Thyroid gland (tissue), 4 donors: ENCODE measurements around the gene GALNT17.

Source experiments
- POLR2A ChIP-seq, 2 donors: fragments of 450-650 bp; IDR thresholded peaks; one replicate each; pipeline ENCODE4 v1.6.1; 2017; ENCODE audit warnings: antibody characterized with exemption in 2 of 2, mild to moderate bottlenecking in 2 of 2, moderate library complexity in 1 of 2
- TF ChIP-seq, protein P1 (sequence below), 6 experiments: fragments of 200-600 bp in 3 of 6; fragments of 450-650 bp in 3 of 6; sonication (generic) in 3 of 6; IDR thresholded peaks; one replicate each; pipeline ENCODE4 v1.5.1; 2016 to 2019; ENCODE audit warnings: antibody characterized with exemption in 6 of 6, mild to moderate bottlenecking in 2 of 6, inconsistent platforms in 1 of 6, moderate library complexity in 1 of 6

DNA sequence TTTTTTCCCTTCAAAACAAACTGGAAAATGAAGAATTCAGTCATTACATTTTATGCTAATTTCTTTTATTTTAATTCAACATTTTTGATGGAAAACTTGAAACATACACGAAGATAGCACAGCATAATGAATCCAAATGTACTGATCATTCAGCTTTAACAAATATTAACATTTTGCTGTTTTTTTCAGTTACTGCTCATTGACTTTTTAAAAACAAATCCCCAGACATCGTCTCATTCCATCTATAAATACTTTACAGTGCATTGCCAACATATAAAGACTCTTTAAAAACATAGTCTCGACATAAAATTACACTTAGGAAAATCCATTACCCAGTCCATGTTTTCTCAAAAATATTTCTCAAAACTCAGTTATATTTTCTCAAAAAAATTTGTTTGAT lies 452.3 kb downstream of the GALNT17 start:
- TF ChIP-seq, protein P1, sequence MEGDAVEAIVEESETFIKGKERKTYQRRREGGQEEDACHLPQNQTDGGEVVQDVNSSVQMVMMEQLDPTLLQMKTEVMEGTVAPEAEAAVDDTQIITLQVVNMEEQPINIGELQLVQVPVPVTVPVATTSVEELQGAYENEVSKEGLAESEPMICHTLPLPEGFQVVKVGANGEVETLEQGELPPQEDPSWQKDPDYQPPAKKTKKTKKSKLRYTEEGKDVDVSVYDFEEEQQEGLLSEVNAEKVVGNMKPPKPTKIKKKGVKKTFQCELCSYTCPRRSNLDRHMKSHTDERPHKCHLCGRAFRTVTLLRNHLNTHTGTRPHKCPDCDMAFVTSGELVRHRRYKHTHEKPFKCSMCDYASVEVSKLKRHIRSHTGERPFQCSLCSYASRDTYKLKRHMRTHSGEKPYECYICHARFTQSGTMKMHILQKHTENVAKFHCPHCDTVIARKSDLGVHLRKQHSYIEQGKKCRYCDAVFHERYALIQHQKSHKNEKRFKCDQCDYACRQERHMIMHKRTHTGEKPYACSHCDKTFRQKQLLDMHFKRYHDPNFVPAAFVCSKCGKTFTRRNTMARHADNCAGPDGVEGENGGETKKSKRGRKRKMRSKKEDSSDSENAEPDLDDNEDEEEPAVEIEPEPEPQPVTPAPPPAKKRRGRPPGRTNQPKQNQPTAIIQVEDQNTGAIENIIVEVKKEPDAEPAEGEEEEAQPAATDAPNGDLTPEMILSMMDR (IDR thresholded peaks at IDR 0.05), result no peak
- TF ChIP-seq POLR2A (IDR thresholded peaks at IDR 0.05), result no peak
